ENCODE results near the gene CLDN25.
A peak's percentile ranks its signal among the peaks of the same experiment; 100 is the strongest.

Gene CLDN25

GRCh38 chr11:113764527-113765219 is 14.9 kb upstream of the CLDN25 start:
- FAIRE-seq (no peak), DNase-seq (ENCODE audit: insufficient read length, low spot score) (no peak)
- no peak for TF ChIP-seq CTCF (IDR thresholded peaks at IDR 0.05; ENCODE audit: insufficient read depth, missing control alignments)

GRCh38 chr11:113771964-113772363 is 7.6 kb upstream of the CLDN25 start:
- FAIRE-seq, result no peak

GRCh38 chr11:113773092-113773415 is 6.5 kb upstream of the CLDN25 start:
- no peak for TF ChIP-seq CTCF (IDR thresholded peaks at IDR 0.05; ENCODE audit: insufficient read depth, missing control alignments)
- no peak for DNase-seq (ENCODE audit: insufficient read length, low spot score)
- no peak for FAIRE-seq

More at GRCh38 chr11:113771964-113772363, 7.6 kb upstream of the CLDN25 start:
- no peak for TF ChIP-seq CTCF (IDR thresholded peaks at IDR 0.05; ENCODE audit: insufficient read depth, missing control alignments)
- no peak for DNase-seq (ENCODE audit: insufficient read length, low spot score)

- FAIRE-seq (no peak), DNase-seq (ENCODE audit: insufficient read length, low spot score) (no peak)
- TF ChIP-seq CTCF (IDR thresholded peaks at IDR 0.05; ENCODE audit: insufficient read depth, missing control alignments), result peak; percentile 70
These were observed 6.0 kb upstream of the CLDN25 start, which contains the start of gene ZW10 for GRCh38 chr11:113773416-113774173. Gene ZW10, minus strand, starts transcription at chr11:113773692. Its CDS starts 26 bp downstream, at chr11:113773666.

GRCh38 chr11:113774174-113774503 is 5.5 kb upstream of the CLDN25 start:
- DNase-seq (ENCODE audit: insufficient read length, low spot score) (no peak), FAIRE-seq (no peak)
- no peak for TF ChIP-seq CTCF (IDR thresholded peaks at IDR 0.05; ENCODE audit: insufficient read depth, missing control alignments)

GRCh38 chr11:113778111-113778910 is 1.3 kb upstream of the CLDN25 start:
- no peak for TF ChIP-seq CTCF (IDR thresholded peaks at IDR 0.05; ENCODE audit: insufficient read depth, missing control alignments)
- no peak for DNase-seq (ENCODE audit: insufficient read length, low spot score)
- no peak for FAIRE-seq
